IMR-90 (cell line): ENCODE measurements around the gene IL36B. TPM values are rescaled to one million over a fixed set of nuclear protein-coding genes. Genes with fewer than 3 reads are reported as not detected.

Experiments
- ATAC-seq: fragments of 200-7000 bp; cut with Tn5 transposase; 2 replicates; pipeline ENCODE4 v1.9.1; 2020; ENCODE audit warnings: low read depth, mild to moderate bottlenecking, moderate library complexity
- BruUV-seq: library from RNA; stranded (reverse); fragments of 400-500 nt; replicated peaks from 2 replicates; lab custom pipeline; 2021; lab: Mats Ljungman, UMichigan
- CTCF ChIA-PET: fragments of 300-600 bp; formaldehyde crosslinking; extraction: SDS; loops from one replicate; lab custom pipeline; 2021; ENCODE audit warnings: antibody characterized with exemption; lab: Yijun Ruan, JAX
- POLR2A ChIA-PET: fragments of 300-600 bp; sonication (Branson Sonifier 250); formaldehyde crosslinking; loops from one replicate; lab custom pipeline; 2022; ENCODE audit warnings: antibody characterized with exemption; ENCODE audit not compliant: unreplicated experiment; lab: Charles Lee
- DNase-seq: peaks from one replicate; pipeline ENCODE4 v3.0.0; 2013
- H2AFZ ChIP-seq: replicated peaks from 2 replicates; pipeline ENCODE3; 2013; ENCODE audit warnings: low read length, mild to moderate bottlenecking; ENCODE audit not compliant: poor library complexity
- H2AK5ac ChIP-seq: 2 replicates; pipeline ENCODE4 v1.6.1; 2013; ENCODE audit warnings: low read depth, low read length, inconsistent platforms
- H2AK9ac ChIP-seq: replicated peaks from 2 replicates; pipeline ENCODE3; 2013; ENCODE audit warnings: mild to moderate bottlenecking, low read depth, low read length, moderate library complexity; ENCODE audit not compliant: poor library complexity
- H2BK120ac ChIP-seq: 2 replicates; pipeline ENCODE4 v1.6.1; 2013; ENCODE audit warnings: low read depth, low read length, inconsistent platforms
- H2BK15ac ChIP-seq: 3 replicates; pipeline ENCODE4 v1.6.1; 2013; ENCODE audit warnings: low read depth, low read length, inconsistent platforms
- H2BK20ac ChIP-seq: 2 replicates; pipeline ENCODE4 v1.6.1; 2013; ENCODE audit warnings: low read depth, mild to moderate bottlenecking, inconsistent platforms, low read length, moderate library complexity
- H2BK5ac ChIP-seq: 2 replicates; pipeline ENCODE4 v1.6.1; 2013; ENCODE audit warnings: mild to moderate bottlenecking, low read depth, low read length, inconsistent platforms; ENCODE audit not compliant: poor library complexity, severe bottlenecking
- H3K14ac ChIP-seq: replicated peaks from 2 replicates; pipeline ENCODE4 v1.6.1; 2013; ENCODE audit warnings: low read depth, low read length, inconsistent platforms
- H3K18ac ChIP-seq: 2 replicates; pipeline ENCODE4 v1.6.1; 2013; ENCODE audit warnings: low read depth, low read length, control low read depth
- H3K23ac ChIP-seq: 2 replicates; pipeline ENCODE4 v1.6.1; 2013; ENCODE audit warnings: low read depth, low read length, inconsistent platforms
- H3K27ac ChIP-seq: 2 replicates; pipeline ENCODE4 v1.5.1; 2013; ENCODE audit warnings: mild to moderate bottlenecking, control low read depth, low read length; ENCODE audit not compliant: insufficient read depth
- H3K27me3 ChIP-seq: 2 replicates; pipeline ENCODE4 v1.6.1; 2013; ENCODE audit warnings: low read length; ENCODE audit not compliant: control insufficient read depth, insufficient read depth
- H3K36me3 ChIP-seq: 2 replicates; pipeline ENCODE4 v1.6.1; 2013; ENCODE audit warnings: low read length, mixed read lengths; ENCODE audit not compliant: control insufficient read depth, insufficient read depth
- H3K4ac ChIP-seq: 2 replicates; pipeline ENCODE4 v1.6.1; 2013; ENCODE audit warnings: low read depth, low read length, inconsistent platforms
- H3K4me1 ChIP-seq: 2 replicates; pipeline ENCODE4 v1.6.1; 2013; ENCODE audit warnings: low read length, mixed read lengths; ENCODE audit not compliant: control insufficient read depth, insufficient read depth
- H3K4me2 ChIP-seq: 2 replicates; pipeline ENCODE4 v1.6.1; 2013; ENCODE audit warnings: low read depth, mild to moderate bottlenecking, control low read depth, low read length, moderate library complexity
- H3K4me3 ChIP-seq: 2 replicates; pipeline ENCODE4 v1.5.1; 2013; ENCODE audit warnings: low read depth, mild to moderate bottlenecking, control low read depth, low read length, moderate library complexity; ENCODE audit not compliant: insufficient read depth
- H3K56ac ChIP-seq: 2 replicates; pipeline ENCODE4 v1.6.1; 2013; ENCODE audit warnings: low read length, inconsistent platforms; ENCODE audit not compliant: insufficient read depth; ENCODE audit errors: extremely low read depth
- H3K79me1 ChIP-seq, 2 experiments: 2 replicates each; pipeline ENCODE4 v1.6.1; 2013; ENCODE audit warnings: low read length in 2 of 2, inconsistent platforms in 1 of 2, low read depth in 1 of 2
- H3K9ac ChIP-seq: 2 replicates; pipeline ENCODE4 v1.6.1; 2013; ENCODE audit warnings: low read depth, low read length, control low read depth
- H3K9me1 ChIP-seq: 2 replicates; pipeline ENCODE4 v1.6.1; 2013; ENCODE audit warnings: low read length, inconsistent platforms; ENCODE audit not compliant: insufficient read depth
- H3K9me3 ChIP-seq: 2 replicates; pipeline ENCODE4 v1.6.1; 2013; ENCODE audit warnings: low read length; ENCODE audit not compliant: control insufficient read depth, insufficient read depth
- H4K20me1 ChIP-seq: 2 replicates; pipeline ENCODE4 v1.6.1; 2013; ENCODE audit warnings: low read length, inconsistent platforms; ENCODE audit not compliant: insufficient read depth
- H4K5ac ChIP-seq: 2 replicates; pipeline ENCODE4 v1.6.1; 2013; ENCODE audit warnings: mild to moderate bottlenecking, low read depth, low read length, control low read depth
- H4K8ac ChIP-seq, 2 experiments: 2 replicates each; pipeline ENCODE4 v1.6.1; 2013; ENCODE audit warnings: low read depth in 2 of 2, low read length in 2 of 2, control low read depth in 1 of 2, inconsistent platforms in 1 of 2
- H4K91ac ChIP-seq: 2 replicates; pipeline ENCODE4 v1.6.1; 2013; ENCODE audit warnings: low read depth, low read length, inconsistent platforms; ENCODE audit not compliant: insufficient read depth
- BHLHE40 ChIP-seq: fragments of 150-350 bp; IDR thresholded peaks from 2 replicates; pipeline ENCODE4 v1.6.1; 2016; ENCODE audit warnings: mild to moderate bottlenecking, low read depth, low read length
- CEBPB ChIP-seq: IDR thresholded peaks from 2 replicates; pipeline ENCODE4 v1.6.1; 2012; ENCODE audit warnings: low read depth, low read length, improper control_type of control experiment
- CHD1 ChIP-seq: IDR thresholded peaks from 2 replicates; pipeline ENCODE4 v1.6.1; 2012; ENCODE audit warnings: low read depth, low read length, improper control_type of control experiment
- FOS ChIP-seq: fragments of 150-350 bp; IDR thresholded peaks from 2 replicates; pipeline ENCODE4 v1.6.1; 2016; ENCODE audit warnings: low read depth, low read length
- MAFK ChIP-seq: IDR thresholded peaks from 2 replicates; pipeline ENCODE4 v1.6.1; 2012; ENCODE audit warnings: low read depth, low read length, improper control_type of control experiment
- MAZ ChIP-seq: IDR thresholded peaks from 2 replicates; pipeline ENCODE4 v1.6.1; 2012; ENCODE audit warnings: low read depth, mild to moderate bottlenecking, low read length, improper control_type of control experiment, moderate library complexity, borderline replicate concordance
- MXI1 ChIP-seq: IDR thresholded peaks from 2 replicates; pipeline ENCODE4 v1.6.1; 2012; ENCODE audit warnings: low read depth, mild to moderate bottlenecking, low read length, moderate library complexity, borderline replicate concordance
- NFE2L2 ChIP-seq: fragments of 150-350 bp; IDR thresholded peaks from 2 replicates; pipeline ENCODE4 v1.6.1; 2016; ENCODE audit warnings: low read depth, mild to moderate bottlenecking, low read length
- POLR2A ChIP-seq: IDR thresholded peaks from 2 replicates; pipeline ENCODE4 v1.6.1; 2012; ENCODE audit warnings: mild to moderate bottlenecking, low read depth, low read length
- RAD21 ChIP-seq: IDR thresholded peaks from 2 replicates; pipeline ENCODE4 v1.6.1; 2012; ENCODE audit warnings: low read length, improper control_type of control experiment
- RCOR1 ChIP-seq: IDR thresholded peaks from 2 replicates; pipeline ENCODE4 v1.6.1; 2012; ENCODE audit warnings: mild to moderate bottlenecking, low read length, improper control_type of control experiment; ENCODE audit not compliant: insufficient replicate concordance
- RFX5 ChIP-seq: IDR thresholded peaks from 2 replicates; pipeline ENCODE4 v1.8.0; 2012; ENCODE audit warnings: low read depth, mild to moderate bottlenecking, low read length, moderate library complexity
- SMC3 ChIP-seq: fragments of 150-350 bp; IDR thresholded peaks from 2 replicates; pipeline ENCODE4 v1.6.1; 2016; ENCODE audit warnings: low read depth, mild to moderate bottlenecking, antibody characterized with exemption, low read length, moderate library complexity
- WGBS, 2 experiments: methylation state at CpG; one replicate each; pipeline versions ENCODE4 v1.1.5 to v1.1.7; 2013; ENCODE audit warnings: missing lambda C conversion rate in 2 of 2; ENCODE audit not compliant: insufficient read length in 1 of 2; ENCODE audit errors: extremely low coverage in 2 of 2; 5-methylcytosine and 5-hydroxymethylcytosine counted together
- dilution Hi-C: fragments of 300-500 bp; cut with HindIII; formaldehyde crosslinking; loops from one replicate; pipeline ENCODE4 v1.14.3; 2018; ENCODE audit warnings: low sequenced_read_pairs; ENCODE audit not compliant: unreplicated experiment
- in situ Hi-C: fragments of 300-500 bp; cut with MboI; formaldehyde crosslinking; loops from 3 replicates; pipeline ENCODE4 v1.14.3; 2019; ENCODE audit warnings: low sequenced_read_pairs, inconsistent platforms, mixed read lengths
- intact Hi-C: fragments of 100-400 bp; cut with micrococcal nuclease; formaldehyde crosslinking; loops from 2 replicates; pipeline ENCODE4 v1.10.0; 2022
- polyA plus RNA-seq, 3 experiments: library from polyadenylated mRNA; depleted of rRNA; stranded (reverse); fragments of >200 nt; gene quantifications; 2 replicates each; pipeline ENCODE4 v1.2.3, GENCODE V29; 2012; ENCODE audit warnings: low replicate concordance in 1 of 3
- total RNA-seq: library from RNA; depleted of rRNA; stranded (reverse); fragments of >200 nt; gene quantifications from 2 replicates; pipeline ENCODE4 v1.2.3, GENCODE V29; 2012
- TF ChIP-seq, protein P1 (sequence below): fragments of 150-350 bp; IDR thresholded peaks from 2 replicates; pipeline ENCODE4 v1.6.1; 2016; ENCODE audit warnings: low read depth, mild to moderate bottlenecking, low read length, moderate library complexity, borderline replicate concordance
- TF ChIP-seq, protein P2 (sequence below): fragments of 150-350 bp; IDR thresholded peaks from 2 replicates; pipeline ENCODE4 v1.6.1; 2017; ENCODE audit warnings: mild to moderate bottlenecking, antibody characterized with exemption, low read length, low read depth
- TF ChIP-seq, protein P3 (sequence below): conservative IDR thresholded peaks from 2 replicates; pipeline ENCODE4 v1.5.1; 2012; ENCODE audit warnings: mild to moderate bottlenecking, low read depth, low read length, improper control_type of control experiment

Gene IL36B
- total and polyA plus RNA-seq, 2 of the 4 experiments (the other 2 are of a cell fraction): not detected

DNA sequence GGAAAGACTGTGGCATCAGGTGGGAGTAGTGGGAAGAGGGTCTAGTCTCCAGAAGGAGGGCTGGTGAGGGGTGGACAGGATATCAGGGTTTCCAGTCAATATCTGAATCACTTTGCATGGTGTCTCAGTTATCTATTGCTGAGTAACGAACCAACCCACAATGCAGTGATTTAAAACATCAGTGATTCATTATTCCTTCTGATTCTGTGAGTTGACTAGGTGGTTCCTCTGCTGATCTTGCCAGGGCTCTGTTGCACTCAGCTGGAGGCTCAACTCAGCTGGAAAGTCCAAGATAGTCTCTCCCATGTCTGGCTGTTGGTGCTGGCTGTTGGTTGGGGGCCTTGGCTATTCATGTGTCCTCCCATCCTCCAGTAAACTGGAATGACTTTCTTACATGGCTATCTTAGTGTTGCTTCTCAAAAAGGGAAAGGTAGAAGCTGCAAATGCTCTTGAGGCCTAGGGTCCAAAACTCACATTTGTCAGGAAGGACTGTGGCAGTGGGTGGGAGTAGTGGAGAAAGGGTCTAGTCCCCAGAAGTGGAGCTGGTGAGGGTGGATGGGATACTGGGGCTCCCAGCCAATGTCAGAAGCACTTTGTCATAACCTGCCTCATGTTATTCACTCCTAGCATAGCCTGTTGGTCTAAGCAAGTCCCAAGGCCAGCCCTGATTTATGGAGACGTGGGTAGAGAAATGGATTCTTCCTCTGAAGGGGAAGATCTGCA, 29.0 kb upstream of the IL36B start:
- H2BK20ac ChIP-seq: no peak overlapping the region
- no peak overlapping the region for H3K4me3 ChIP-seq
- no peaks in the 10 kb centered on the region for H3K79me1 ChIP-seq
- H2AK5ac ChIP-seq: no peak overlapping the region
- H2AK9ac ChIP-seq: no peak overlapping the region
- TF ChIP-seq NFE2L2 (no peak), RCOR1 (no peak), FOS (no peak), MXI1 (no peak), CHD1 (no peak), RAD21 (no peak), MAFK (no peak), SMC3 (no peak), MAZ (no peak), BHLHE40 (no peak), CEBPB (no peak), RFX5 (no peak), POLR2A (no peak)
- TF ChIP-seq, protein P1, sequence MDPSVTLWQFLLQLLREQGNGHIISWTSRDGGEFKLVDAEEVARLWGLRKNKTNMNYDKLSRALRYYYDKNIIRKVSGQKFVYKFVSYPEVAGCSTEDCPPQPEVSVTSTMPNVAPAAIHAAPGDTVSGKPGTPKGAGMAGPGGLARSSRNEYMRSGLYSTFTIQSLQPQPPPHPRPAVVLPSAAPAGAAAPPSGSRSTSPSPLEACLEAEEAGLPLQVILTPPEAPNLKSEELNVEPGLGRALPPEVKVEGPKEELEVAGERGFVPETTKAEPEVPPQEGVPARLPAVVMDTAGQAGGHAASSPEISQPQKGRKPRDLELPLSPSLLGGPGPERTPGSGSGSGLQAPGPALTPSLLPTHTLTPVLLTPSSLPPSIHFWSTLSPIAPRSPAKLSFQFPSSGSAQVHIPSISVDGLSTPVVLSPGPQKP: no peak
- TF ChIP-seq, protein P2, sequence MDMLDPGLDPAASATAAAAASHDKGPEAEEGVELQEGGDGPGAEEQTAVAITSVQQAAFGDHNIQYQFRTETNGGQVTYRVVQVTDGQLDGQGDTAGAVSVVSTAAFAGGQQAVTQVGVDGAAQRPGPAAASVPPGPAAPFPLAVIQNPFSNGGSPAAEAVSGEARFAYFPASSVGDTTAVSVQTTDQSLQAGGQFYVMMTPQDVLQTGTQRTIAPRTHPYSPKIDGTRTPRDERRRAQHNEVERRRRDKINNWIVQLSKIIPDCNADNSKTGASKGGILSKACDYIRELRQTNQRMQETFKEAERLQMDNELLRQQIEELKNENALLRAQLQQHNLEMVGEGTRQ: no peak
- TF ChIP-seq, protein P3, sequence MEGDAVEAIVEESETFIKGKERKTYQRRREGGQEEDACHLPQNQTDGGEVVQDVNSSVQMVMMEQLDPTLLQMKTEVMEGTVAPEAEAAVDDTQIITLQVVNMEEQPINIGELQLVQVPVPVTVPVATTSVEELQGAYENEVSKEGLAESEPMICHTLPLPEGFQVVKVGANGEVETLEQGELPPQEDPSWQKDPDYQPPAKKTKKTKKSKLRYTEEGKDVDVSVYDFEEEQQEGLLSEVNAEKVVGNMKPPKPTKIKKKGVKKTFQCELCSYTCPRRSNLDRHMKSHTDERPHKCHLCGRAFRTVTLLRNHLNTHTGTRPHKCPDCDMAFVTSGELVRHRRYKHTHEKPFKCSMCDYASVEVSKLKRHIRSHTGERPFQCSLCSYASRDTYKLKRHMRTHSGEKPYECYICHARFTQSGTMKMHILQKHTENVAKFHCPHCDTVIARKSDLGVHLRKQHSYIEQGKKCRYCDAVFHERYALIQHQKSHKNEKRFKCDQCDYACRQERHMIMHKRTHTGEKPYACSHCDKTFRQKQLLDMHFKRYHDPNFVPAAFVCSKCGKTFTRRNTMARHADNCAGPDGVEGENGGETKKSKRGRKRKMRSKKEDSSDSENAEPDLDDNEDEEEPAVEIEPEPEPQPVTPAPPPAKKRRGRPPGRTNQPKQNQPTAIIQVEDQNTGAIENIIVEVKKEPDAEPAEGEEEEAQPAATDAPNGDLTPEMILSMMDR: no peak
- no peak overlapping the region for H4K8ac ChIP-seq
- H3K9me3 ChIP-seq: no peaks in the 10 kb centered on the region
- no CpG with 5 or more reads among the region's 2 CpGs for WGBS, 2 experiments
- H2BK120ac ChIP-seq: no peak overlapping the region
- no peak overlapping the region for H3K23ac ChIP-seq
- dilution Hi-C loops: no loop called here
- no peaks in the 10 kb centered on the region for H3K4me1 ChIP-seq
- intact Hi-C loops: no loop called here
- no peak overlapping the region for H2AFZ ChIP-seq
- peaks cover 9% of the 10 kb centered on the region for H3K27me3 ChIP-seq
- H3K9ac ChIP-seq: no peak overlapping the region
- no peak overlapping the region for H3K14ac ChIP-seq
- no peak overlapping the region for H4K91ac ChIP-seq
- ChIA-PET CTCF (no interaction called here), POLR2A (no interaction called here)
- DNase-seq (no peak), ATAC-seq (no peak)
- no peak overlapping the region for H3K4ac ChIP-seq
- no peak overlapping the region for H3K4me2 ChIP-seq
- H3K56ac ChIP-seq: no peak overlapping the region
- H3K27ac ChIP-seq: no peak overlapping the region
- no peak overlapping the region for H4K5ac ChIP-seq
- no peaks in the 10 kb centered on the region for H4K20me1 ChIP-seq
- H3K36me3 ChIP-seq: no peaks in the 10 kb centered on the region
- H3K18ac ChIP-seq: no peak overlapping the region
- no peak overlapping the region for H2BK5ac ChIP-seq
- in situ Hi-C loops: no loop called here
- no peaks in the 10 kb centered on the region for H3K9me1 ChIP-seq
- BruUV-seq: no TSS peak
- H2BK15ac ChIP-seq: no peak overlapping the region
